ENCODE results near the gene SPACA5. TPM values are rescaled to one million over a fixed set of nuclear protein-coding genes. Genes with fewer than 3 reads are reported as not detected.
"Not testable (repeated sequence)": the region's sequence is repeated elsewhere in the genome, so short reads cannot be mapped to it uniquely, and the experiment has no call there.

The SPACA5 gene
- total RNA-seq, 2 donors from 2014 or later = not detected

DNA sequence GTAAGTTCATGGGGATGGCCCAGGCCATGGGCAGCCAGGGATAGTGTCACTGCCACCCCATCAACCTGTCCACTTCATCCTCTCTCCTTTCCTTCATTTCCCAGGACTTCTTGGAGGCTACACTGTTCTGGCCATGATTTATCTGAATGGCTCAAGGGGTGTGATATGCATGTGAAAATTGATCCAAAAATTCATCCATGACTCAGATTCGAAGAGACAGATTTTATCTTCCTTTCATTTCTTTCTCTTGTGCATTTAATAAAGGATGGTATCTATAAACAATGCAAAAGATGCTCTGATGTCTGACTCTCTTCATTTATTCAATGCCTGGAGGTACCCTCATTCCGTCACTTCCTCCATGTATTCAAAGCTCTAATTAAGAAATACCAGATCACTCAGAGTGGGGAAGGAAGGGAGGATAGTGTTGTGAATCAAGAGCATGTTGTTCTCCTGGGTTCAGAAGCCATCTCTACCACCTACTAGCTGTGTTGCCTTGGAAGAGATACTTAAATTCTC, 2.7 kb downstream of the SPACA5 start:
- not testable (repeated sequence) for ATAC-seq; H3K27ac Mint-ChIP-seq; DNase-seq (ENCODE audit: low spot score in 2 of 2); H3K36me3 Mint-ChIP-seq; H3K9me3 Mint-ChIP-seq

DNA sequence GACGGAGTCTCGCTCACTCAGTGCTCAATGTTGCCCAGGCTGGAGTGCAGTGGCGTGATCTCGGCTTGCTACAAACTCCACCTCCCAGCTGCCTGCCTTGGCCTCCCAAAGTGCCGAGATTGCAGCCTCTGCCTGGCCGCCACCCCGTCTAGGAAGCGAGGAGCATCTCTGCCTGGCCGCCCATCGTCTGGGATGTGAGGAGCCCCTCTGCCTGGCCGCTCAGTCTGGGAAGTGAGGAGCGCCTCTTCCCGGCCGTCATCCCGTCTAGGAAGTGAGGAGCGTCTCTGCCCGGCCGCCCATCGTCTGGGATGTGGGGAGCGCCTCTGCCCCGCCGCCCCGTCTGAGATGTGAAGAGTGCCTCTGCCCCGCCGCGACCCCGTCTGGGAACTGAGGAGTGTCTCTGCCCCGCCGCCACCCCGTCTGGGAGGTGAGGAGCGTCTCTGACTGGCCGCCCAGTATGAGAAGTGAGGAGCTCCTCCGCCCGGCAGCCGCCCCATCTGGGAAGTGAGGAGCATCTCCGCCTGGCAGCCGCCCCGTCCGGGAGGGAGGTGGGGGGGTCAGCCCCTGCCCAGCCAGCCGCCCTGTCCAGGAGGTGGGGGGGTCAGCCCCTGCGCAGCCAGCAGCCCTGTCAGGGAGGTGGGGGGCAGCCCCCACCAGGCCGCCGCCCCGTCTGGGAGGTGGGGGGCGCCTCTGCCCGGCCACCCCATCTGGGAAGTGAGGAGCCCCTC, 10.0 kb downstream of the SPACA5 start:
- ATAC-seq; DNase-seq (ENCODE audit: low spot score in 2 of 2); H3K9me3 Mint-ChIP-seq; H3K27ac Mint-ChIP-seq; H3K36me3 Mint-ChIP-seq: not testable (repeated sequence)

DNA sequence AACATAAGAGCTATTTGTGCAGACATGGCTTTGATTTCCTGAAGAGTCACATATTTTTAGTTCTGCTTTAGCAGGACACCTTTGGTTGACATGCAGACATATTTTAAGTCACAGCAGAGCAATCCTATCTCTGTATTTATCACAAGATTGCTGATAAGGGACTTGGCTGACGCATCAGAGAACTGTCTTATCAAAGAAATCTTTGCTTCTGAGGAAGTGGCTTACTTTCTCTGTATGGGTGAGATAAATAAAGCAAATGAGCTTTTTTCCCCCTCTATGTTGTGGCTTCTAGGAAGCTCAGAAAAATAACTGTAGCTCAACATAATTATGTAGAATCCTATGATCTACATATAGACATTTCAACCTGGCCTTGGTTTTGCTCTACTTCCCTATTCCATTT, 13.1 kb downstream of the SPACA5 start:
- H3K9me3 Mint-ChIP-seq; DNase-seq (ENCODE audit: low spot score in 2 of 2); H3K36me3 Mint-ChIP-seq; H3K27ac Mint-ChIP-seq: not testable (repeated sequence)
- peak; percentile 39 to 64 for ATAC-seq

DNA sequence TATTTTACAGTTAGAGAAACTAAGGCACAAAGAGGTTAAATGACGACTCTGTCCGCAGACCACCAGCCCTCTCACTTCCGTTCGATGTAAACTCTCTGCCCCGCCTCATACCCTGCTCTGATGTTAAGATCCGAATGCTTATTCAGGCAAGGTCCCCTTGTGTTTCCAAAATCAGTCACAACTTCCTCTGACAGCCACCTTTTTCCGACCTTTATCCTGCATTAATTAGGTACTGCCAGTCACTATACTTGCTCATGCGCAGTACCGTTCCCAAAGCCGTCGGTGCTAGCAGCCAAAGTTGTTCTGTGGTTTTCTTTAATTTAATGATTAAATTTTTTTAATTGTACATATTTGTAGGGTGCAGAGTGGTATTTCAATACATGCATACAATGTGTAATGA, 13.7 kb downstream of the SPACA5 start:
- ATAC-seq (peak; percentile 79 to 81), DNase-seq (ENCODE audit: low spot score in 2 of 2) (peak; percentile 10 to 57)
- H3K36me3 Mint-ChIP-seq, H3K9me3 Mint-ChIP-seq: not testable (repeated sequence)
- H3K27ac Mint-ChIP-seq = peak overlapping the region; percentile 55 to 94

DNA sequence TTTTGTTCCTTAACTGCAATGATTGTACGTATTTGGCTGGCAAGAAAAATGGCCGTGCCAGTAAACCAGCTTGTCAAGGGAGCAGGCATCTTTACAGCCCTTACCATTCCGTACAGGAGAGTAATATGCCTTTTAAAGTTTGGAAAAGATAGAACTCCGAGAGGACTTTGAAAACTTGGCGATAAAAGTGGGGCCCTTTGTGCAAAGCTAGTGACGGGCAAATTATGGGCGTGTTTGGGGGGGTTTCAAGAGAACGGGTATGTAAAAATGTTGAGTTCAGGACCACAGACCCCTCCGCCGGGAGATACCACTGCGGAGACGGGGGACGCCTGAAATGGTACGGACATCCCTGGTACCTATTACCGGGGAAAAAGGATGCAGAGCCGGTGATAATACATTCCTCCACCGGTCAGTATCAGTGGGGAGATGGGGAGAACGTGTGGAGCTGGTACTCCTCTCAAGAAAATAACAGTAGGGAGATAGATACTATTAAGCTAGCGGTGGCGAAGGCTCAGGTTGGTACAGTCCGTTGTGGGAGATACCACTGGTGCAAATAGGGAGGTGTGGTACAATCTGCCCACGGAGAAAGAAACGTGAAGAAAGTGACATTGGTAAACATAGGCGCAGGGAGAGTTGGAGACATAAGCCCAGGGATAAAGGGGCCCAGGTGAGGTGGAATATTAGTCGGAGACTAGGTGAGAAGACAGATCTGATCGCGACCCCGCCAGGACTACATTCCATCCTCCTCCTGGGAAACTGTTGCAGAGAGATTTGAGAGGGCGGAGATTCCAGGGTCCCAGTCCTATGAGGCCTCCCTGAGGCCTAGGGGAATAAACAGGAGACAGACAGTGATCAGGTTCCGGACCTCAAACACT, 14.5 kb downstream of the SPACA5 start:
- Mint-ChIP-seq H3K36me3 (no peaks in the 10 kb centered on the region), H3K27ac (peak overlapping the region; percentile 94 to 98), H3K9me3 (peaks cover 0 to 5% of the 10 kb centered on the region in 2 donors)
- ATAC-seq = peak; percentile 47 to 74
- DNase-seq (ENCODE audit: low spot score in 2 of 2) = peak; percentile 68 to 74

DNA sequence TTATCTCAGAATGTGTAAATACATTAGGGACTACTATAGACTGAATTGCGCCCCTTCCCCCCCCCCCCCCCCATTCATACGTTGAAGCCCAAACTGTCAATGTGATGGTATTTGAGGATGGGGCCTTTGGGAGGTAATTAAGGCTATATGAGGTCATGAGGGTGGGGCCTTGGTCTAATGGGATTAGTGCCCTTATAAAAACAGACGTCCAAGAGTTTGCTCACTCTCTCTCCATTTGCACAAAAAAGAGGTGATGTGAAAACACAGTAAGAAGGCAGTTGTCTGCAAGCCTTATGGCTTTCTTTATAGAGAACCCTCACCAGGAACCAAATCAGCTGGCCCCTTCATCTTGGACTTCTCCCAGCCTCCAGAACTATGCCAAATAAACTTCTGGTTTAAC, 15.3 kb downstream of the SPACA5 start:
- Mint-ChIP-seq H3K9me3 (peaks cover 0 to 5% of the 10 kb centered on the region in 2 donors), H3K36me3 (no peaks in the 10 kb centered on the region), H3K27ac (no peak overlapping the region)
- DNase-seq (ENCODE audit: low spot score in 2 of 2) (no peak), ATAC-seq (no peak)

DNA sequence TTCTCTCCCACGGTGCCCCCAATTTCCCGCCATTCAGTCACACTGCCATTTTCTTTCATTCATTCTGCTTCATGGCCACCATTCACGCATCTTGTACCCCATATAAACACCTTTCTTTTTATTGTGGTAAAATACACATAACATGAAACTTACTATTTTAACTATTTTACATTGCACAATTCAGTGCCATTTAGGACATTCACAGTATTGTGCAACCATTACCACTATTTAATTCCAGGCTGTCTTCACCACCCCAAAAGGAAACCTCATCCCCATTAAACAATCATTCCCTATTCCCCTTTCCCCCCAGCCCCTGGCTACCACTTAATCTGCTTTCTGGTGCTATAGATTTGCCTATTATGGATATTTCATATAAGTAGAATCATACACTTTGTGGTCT, 15.9 kb downstream of the SPACA5 start:
- ATAC-seq (no peak), DNase-seq (ENCODE audit: low spot score in 2 of 2) (no peak)
- H3K27ac Mint-ChIP-seq = no peak overlapping the region
- H3K36me3 Mint-ChIP-seq = no peaks in the 10 kb centered on the region
- H3K9me3 Mint-ChIP-seq = peaks cover 0 to 5% of the 10 kb centered on the region in 2 donors

DNA sequence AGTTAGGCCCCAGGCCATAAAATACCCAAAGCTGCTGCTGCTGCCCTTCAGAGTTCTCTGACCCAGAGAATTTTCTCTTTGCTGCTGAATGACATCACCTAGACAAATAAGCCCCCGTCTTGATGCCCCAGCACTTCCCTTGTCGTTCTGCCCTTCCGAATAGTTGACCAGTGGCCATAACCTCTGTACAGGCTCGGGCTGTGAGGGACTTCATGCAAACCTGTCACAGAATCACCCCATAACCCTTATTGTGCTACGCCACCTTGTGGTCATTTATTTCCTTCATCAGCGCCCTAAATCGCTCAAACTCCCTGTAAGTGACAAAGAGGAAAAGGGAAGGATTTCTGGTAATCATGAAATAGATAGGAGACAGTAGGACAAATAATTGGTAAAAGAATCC, 18.8 kb downstream of the SPACA5 start:
- DNase-seq (ENCODE audit: low spot score in 2 of 2) = peak in 1 of 2 donors; percentile 25
- no peaks in the 10 kb centered on the region for H3K36me3 Mint-ChIP-seq
- peak overlapping the region in 1 of 2 donors; percentile 7 for H3K27ac Mint-ChIP-seq
- H3K9me3 Mint-ChIP-seq = peaks cover 0 to 5% of the 10 kb centered on the region in 2 donors
- peak; percentile 33 to 59 for ATAC-seq

DNA sequence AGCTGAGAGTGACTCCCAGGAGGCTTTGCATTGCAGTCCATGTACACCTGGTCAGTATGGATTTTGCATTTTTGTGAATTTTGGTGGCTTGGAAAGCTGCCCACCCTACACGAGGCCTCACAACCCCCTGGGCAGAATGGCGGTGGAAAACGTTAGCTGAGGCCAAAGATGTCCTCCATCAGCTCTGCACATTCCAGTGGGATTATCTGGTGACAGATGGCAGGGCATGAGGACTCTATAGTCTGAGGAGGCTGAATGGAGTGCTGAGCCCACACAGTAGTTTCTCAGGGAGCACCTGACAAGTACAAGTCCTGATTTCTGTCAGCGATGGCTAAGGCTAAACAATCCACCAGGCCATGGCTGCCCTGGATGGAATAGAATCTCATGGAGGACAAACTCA, 20.8 kb downstream of the SPACA5 start:
- H3K9me3 Mint-ChIP-seq; H3K36me3 Mint-ChIP-seq; DNase-seq (ENCODE audit: low spot score in 2 of 2); H3K27ac Mint-ChIP-seq; ATAC-seq: not testable (repeated sequence)

DNA sequence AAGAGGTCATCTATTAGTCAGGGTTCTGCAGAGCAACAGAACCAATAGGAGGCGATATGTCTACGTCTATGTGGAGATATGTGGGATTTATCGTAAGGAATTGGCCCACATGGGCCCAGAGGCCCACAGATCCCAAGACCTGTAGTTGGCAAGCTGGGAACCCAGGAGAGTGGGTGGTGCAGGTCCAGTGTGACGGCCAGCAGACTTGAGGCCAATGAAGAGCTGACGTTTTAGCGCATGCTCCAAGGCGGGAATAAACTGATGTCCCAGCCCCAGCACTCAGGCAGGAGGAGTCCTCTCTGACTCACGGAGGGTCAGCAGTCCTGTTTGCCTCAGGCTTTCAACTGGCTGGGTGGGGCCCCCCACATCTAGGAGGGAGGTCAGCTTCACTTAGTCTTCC, 21.3 kb downstream of the SPACA5 start:
- Mint-ChIP-seq H3K36me3 (no peaks in the 10 kb centered on the region), H3K27ac (no peak overlapping the region), H3K9me3 (no peaks in the 10 kb centered on the region)
- ATAC-seq = no peak
- no peak for DNase-seq (ENCODE audit: low spot score in 2 of 2)

DNA sequence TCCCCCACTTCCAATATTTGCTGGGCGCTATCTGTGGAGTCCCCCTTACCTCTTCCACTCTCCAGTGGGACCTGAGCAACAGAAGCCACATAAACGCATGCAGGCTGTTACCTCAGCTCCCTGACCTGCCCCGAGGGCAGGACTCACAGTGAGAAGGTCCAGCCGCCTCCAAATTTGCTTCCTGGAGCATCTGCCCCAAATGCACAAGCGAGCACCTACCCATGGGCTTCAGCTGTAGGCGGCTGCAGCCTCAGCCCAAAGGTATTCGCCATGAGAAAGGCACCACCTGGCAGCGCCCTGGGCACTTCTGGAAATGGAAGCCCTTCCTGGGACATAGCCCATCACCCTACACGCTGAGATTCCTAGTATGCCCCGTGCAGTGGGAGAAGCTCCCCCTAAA, 23.4 kb downstream of the SPACA5 start:
- DNase-seq (ENCODE audit: low spot score in 2 of 2) (no peak), ATAC-seq (no peak)
- no peaks in the 10 kb centered on the region for H3K36me3 Mint-ChIP-seq
- no peaks in the 10 kb centered on the region for H3K9me3 Mint-ChIP-seq
- H3K27ac Mint-ChIP-seq = no peak overlapping the region

DNA sequence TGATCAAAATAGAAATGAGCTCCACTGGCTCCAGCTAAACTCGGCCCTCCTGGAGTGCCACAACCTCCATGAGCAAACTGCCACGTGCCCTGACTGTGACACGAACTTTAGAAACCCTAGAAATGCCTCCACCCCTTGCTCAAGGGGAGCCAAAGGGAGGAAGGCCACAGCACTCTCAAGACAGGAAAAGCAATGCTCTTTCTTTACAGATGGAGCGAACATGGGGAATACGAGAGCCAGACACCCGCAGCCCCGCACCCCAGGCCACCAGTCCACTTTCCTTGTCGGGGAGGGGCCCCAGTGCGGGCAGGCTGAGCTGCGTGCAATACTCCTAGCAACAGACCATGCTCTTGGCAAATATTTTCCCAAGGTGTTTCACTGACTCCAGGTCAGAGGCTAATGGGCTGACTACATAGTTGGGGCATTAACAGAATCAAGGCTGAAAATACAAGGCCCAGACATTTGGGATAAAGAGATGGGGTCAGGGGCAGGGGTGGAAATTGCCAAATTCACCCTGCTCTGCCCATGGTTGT, 23.9 kb downstream of the SPACA5 start:
- not testable (repeated sequence) for H3K36me3 Mint-ChIP-seq; H3K27ac Mint-ChIP-seq; ATAC-seq; H3K9me3 Mint-ChIP-seq; DNase-seq (ENCODE audit: low spot score in 2 of 2)

DNA sequence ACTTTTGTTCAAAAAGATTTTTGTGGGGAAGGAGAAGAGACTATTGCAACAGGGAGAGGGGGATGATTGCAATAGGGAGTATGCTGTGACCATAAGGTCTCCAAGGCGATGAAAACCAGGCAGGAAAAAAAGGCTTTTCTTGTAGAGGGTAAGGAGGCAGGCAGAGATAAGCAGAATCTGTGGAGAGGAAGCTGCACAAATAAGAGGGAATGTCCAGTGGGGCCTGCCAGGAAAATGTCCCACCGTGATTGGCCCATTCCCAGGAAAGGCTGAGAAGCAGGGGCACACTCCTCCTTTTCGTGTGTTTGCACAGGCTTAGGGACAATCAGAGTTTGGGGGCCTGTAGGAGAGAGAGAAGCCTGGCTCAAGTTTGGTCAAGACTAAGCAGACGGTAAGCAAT, 29.1 kb downstream of the SPACA5 start:
- H3K36me3 Mint-ChIP-seq = no peaks in the 10 kb centered on the region

DNA sequence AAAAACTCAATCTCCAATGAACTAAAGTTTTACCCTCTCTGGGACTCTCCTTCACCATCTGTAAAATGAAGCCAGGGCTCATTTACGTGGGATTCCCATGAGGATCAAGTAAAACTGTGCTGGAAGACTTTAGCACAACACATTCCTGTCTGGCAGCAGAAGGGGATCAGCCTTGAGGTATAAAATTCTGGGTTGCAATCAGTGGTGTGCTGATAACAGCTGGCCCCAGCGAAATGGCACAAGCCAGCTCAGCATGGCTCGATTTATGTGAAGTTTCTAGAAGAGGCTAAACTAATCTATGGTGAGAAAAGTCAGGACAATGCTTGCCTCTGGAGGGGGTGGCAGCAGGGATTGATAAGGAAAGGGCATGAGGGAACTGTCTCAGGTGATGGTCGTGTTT, 36.3 kb downstream of the SPACA5 start:
- Mint-ChIP-seq H3K9me3 (no peaks in the 10 kb centered on the region), H3K36me3 (no peaks in the 10 kb centered on the region), H3K27ac (no peak overlapping the region)
- DNase-seq (ENCODE audit: low spot score in 2 of 2) (no peak), ATAC-seq (no peak)

More for the DNA sequence above, 29.1 kb downstream of the SPACA5 start:
- ATAC-seq (no peak), DNase-seq (ENCODE audit: low spot score in 2 of 2) (no peak)
- Mint-ChIP-seq H3K27ac (peak overlapping the region in 1 of 2 donors; percentile 31), H3K9me3 (no peaks in the 10 kb centered on the region)

DNA sequence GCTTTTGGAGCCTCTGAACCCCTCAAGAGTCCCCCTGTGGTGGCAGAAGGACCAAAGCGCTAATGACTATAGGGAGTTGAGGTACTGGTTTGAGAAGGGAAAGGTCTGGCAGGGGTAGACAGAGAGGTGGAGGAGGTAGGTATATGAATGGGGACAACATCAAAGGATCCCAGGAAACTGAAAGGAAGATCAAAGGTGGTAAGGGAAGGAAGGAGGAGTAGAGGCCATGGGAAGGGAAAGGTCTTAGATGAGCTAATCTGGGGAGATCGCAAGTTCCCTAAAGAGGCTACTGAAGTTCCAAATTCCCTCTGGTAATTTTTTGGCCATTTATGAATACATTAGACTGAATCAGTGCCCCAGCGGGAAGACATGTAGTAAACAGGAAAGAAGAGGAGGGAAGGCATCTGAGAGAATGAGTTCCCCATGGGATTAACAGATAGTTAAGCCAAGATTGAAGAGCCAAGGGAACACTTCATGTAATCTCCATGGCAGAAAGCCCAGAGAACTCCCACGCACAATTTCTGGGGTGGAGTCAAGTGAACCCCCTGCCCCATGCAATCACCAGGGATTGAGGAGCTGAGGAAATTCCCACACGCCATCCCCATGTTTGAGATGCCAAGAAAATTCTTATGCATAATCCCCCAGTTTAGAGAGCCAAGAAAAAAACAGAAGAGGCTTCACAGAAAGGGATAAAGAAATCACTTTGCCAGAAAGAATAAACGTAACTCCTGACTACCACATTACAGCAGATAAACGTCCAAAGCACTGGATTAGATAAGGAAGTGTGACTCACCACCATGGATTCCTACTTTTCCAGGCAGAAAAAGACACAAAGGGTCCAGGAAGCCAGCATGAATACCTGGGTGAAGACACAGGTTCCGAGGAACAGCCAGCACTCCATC, 38.9 kb downstream of the SPACA5 start:
- DNase-seq (ENCODE audit: low spot score in 2 of 2) = no peak
- no peaks in the 10 kb centered on the region for H3K36me3 Mint-ChIP-seq
- H3K9me3 Mint-ChIP-seq = no peaks in the 10 kb centered on the region
- no peak for ATAC-seq
- no peak overlapping the region for H3K27ac Mint-ChIP-seq

DNA sequence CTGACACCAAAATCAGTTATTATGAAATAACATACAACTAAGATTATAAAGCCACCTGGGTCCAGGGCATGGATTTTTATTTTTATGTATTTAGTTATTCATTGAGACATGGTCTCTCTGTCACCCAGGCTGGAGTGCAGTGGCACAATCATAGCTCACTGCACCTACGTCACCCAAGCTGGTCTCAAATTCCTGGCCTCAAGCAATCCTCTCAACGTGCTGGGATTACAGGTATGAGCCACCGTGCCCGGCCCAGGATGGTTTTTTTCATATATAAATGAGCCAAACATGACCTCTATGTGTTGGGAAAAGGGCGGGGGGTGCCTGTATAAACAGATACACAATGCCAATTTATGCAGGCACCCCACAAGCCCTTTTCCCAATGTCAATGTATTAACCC, 40.1 kb downstream of the SPACA5 start:
- DNase-seq (ENCODE audit: low spot score in 2 of 2) (no peak), ATAC-seq (no peak)
- Mint-ChIP-seq H3K36me3 (no peaks in the 10 kb centered on the region), H3K27ac (no peak overlapping the region), H3K9me3 (no peaks in the 10 kb centered on the region)

All from activated naive CD4-positive, alpha-beta T cell treated with anti-CD3 and anti-CD28 coated beads, Interleukin-2, amount 50 U/mL, for 72 hours (primary cell).